GM21619 (cell line): ENCODE results near the gene IBTK.
"Not testable (repeated sequence)": the region's sequence is repeated elsewhere in the genome, so short reads cannot be mapped to it uniquely, and the experiment has no call there.

Source experiments
- ATAC-seq: cut with Tn5 transposase; IDR thresholded peaks from one replicate; pipeline ENCODE4 v1.9.1; 2021; ENCODE audit not compliant: unreplicated experiment

IBTK gene

DNA sequence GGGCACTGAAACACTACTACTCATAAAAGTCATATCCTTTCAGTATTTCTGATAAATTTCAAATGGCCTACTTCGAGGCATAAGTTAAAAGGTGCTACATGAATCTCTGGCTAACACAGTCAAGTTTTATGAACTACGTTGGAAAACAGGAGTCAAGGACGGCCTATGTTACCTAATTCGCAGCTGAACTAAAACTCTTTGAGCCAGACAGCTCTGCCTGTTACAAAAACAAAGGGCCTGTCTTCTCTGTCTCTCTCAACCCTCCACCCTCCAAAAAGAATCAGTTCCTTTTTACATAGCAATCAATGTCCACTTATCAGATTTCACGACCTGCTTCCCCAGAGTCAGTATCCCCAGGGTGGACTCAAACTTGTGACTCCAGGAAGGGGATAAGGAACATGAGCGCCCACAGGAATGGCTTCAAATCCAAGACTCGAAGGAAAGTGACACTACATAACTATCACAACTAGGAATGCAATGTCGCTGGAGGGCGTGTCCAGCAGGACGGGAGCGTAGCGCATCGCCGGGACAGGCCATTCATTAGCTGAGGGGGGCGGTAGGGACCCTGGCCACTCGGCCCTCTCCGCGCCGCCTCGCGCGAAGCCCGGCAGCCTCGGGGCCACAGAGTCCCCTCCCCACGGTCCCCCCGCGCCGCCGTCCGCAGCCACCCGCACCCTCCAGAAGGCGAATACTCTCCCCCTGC lies 591 bp downstream of the IBTK start:
- ATAC-seq: peak; percentile 32

DNA sequence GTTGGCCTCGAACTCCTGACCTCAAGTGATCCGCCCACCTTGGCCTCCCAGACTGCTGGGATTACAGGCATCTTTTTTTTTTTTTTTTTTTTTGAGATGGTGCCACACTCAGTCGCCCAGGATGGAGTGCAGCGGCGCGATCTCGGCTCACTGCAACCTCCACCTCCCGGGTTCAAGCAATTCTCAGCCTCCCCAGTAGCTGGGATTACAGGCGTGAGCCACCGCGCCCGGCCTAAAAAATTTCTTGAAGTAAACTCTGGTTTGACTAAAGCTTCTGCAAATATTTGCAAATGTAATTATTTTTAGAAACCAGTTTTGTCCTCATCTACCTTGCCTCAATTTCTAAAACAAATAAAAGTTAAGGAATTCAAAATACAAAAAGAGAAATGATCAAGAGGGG lies 1.2 kb downstream of the IBTK start:
- ATAC-seq: no peak

DNA sequence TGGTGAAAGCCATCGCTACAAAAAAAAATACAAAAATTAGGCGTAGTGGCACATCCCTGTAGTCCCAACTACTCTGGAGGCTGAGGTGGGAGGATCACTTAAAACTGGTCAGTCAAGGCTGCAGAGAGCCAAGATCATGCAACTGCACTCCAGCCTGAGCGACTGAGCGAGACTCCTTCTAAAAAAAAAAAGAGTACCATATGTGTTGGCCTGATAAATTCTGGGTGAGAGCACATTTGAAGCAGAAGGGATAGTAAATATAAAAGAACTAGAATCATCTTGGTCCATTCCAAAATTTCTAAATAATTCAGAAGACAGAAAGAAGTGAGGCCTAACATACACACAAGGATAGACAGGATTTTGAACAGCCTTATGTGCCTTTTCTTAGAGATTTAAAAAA lies 2.2 kb downstream of the IBTK start:
- ATAC-seq: no peak

DNA sequence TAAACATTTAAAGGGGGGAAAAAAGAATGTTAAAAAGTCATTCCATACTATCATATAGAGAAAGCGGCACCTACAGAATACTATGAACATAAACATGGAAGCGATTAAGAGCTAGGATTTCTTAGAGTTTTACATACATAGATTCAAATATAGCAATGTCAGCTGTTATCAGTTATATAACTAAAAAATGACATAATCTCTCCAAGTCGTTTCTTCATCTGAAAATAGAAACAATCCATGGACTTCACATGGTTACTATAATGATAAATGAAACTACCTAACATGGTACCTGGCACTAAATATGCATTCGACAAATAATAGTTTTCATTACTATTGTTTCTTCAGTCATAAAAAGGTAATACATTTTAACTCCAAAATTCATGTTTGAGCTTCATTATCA lies 3.7 kb downstream of the IBTK start:
- ATAC-seq: no peak

DNA sequence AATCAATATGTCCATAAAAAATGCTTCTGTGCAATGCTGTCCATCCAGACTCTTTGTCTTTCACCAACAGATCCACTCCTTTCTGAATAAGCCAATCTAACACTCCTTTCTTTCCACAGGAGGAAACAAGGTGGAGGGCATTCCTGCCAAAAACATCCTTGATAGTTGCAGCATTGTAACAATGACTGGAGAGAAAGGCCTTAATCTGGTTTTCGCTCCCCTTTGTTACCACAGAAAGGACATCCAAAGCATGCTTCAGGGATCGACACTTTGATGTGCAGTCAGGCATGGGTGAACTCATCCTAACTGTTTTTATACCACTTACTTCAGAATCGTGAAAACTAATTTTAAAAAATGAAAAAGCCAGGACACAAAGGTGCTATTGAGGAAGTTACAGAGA lies 7.4 kb downstream of the IBTK start:
- ATAC-seq: no peak

DNA sequence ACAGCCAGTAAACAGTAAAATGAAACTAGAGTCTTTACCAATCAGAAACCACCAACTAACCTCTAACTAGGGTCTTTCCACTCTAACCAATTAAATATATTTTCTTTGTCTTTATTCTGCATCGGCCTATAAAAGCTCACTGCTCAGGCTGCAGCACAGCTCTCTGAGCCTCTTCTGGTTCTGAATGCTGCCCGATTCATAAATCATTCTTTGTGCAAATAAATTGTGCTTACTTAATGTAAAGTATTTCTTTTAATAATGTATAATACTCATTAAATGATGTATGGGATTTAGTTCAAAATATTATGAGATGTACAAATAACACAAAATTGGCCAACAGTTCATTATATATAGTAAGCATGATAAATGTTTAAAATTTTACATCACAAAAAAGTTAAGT lies 7.9 kb downstream of the IBTK start:
- no peak for ATAC-seq

DNA sequence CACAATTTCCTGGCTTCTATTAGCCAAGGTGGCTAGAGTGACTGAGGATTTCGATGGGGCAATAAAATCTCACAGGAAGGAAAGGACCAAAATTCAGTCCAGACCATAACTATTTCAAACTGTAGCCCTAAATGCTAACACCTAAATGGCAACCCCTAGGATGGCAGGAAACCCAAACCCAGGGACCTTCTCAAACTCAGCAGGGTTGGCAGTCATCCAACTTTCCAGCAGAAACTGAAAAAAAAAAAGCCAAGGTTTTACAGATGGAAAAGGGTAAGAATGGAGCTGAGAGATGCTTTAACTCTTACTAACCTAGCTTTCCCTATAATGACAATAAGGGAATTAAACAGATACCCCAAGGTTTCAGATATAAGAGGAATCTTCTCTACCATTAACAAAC lies 10.5 kb downstream of the IBTK start:
- ATAC-seq: no peak

DNA sequence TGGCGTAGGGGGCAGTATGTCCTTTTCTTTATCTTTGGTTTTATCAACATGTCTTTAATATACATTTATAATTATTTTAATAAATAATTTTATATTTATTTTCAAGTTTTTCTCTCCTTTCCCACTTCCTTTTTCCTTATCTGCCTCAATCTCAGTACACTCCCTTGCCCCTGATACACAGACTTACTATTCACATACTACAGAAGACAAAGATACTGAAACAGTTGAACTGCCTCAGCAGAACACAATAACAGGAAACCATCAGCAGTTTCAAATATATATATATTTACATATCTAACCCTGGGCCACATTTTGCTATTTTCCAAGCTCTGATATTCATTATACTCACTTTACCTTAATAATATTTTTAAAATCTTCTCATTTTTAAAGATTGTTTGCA lies 19.8 kb downstream of the IBTK start:
- peak; percentile 91 for ATAC-seq

DNA sequence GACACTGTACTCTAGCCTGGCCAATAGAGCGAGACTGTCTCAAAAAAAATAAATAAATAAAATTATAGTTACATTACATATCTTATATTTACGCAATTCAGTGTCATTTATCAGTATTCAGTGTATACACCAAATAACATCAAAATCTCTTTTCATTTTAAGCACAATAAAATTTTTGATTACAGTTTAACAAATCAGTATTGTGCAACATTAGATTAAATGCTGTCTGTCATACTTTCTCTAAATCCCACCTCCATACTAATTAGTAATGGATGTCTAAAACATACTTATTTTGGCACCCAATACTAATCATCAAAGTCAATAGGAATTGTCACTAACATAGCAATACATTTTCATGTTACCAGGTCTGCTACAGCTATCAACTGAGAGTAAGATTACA lies 27.4 kb downstream of the IBTK start:
- ATAC-seq: no peak

DNA sequence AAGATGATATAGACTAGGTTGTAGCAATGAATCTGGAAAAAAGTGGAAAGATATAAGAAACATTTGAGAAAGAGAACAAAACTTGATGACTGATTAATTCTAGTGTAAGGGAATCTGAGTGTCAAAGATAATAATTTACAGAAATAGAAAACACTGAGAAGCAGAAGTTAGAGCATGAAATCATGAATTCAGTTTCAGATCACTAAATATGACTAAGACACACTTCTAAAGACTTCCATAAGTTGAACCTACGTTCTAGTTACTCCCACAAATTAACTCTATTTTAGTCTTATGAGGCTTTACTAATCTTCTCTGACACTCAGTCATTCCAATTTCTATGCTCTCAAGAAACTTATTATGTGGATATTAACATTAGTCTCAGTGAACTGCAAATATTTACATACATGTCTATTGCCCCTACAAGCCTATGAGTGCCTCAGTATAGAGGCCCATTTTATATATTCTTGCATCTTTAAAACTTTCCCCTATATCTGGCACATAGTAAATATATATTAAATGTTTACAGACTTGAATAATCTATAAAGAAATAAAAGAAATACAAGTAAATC lies 30.4 kb downstream of the IBTK start:
- peak; percentile 96 for ATAC-seq

DNA sequence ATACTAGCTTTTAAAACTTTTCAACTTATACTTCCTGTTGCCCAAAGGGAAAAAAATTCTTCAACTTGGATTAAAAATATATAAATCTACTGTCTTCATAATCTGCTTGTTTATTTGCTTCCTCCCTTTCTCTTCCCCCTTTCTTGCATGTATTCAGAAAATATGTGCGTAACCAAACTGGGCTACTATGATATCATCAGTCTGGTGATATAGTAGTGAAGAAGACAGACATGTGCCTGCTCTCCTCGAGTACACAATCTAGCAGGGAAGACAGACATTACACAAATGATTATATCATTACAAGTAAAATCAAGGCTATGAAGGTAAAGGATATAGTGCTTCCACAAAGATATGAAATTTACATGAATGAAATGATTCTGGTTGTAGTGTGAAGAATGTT lies 31.0 kb downstream of the IBTK start:
- no peak for ATAC-seq

DNA sequence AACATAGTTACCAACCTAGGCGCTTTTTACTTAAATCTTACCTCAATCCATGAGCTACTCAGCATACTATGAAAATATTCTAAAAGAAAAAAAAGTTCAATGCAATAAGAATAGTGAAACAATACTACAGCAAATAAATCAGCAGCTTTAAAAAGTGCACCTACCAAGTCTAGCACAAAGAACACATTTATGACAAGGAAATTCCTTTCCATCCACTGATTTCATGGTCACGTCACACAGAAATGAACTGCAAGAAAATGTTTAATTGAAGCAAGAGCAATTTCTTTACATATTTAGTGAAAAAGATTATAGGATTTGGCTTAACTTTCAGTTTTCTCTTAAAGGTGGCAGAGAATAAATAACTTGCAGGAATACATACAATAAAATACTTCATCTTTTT lies 36.2 kb downstream of the IBTK start:
- no peak for ATAC-seq

DNA sequence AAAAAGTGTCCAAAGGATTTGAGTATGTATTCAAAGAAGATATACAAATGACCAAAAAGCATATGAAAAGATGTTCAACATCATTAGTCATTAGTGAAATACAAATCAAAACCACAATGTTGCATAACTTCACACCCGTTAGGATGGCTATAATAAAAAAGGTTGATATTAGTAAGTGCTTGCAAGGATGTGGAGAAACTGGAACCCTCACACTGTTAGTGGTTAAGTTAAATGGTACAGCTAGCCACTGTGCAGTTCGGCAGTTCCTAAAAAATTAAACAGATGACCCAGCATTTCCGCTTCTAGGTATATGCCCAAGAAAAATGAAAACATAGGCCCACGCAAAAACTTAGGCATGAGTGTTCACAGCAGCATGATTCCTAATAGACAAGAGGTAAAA lies 38.6 kb downstream of the IBTK start:
- ATAC-seq: no peak

DNA sequence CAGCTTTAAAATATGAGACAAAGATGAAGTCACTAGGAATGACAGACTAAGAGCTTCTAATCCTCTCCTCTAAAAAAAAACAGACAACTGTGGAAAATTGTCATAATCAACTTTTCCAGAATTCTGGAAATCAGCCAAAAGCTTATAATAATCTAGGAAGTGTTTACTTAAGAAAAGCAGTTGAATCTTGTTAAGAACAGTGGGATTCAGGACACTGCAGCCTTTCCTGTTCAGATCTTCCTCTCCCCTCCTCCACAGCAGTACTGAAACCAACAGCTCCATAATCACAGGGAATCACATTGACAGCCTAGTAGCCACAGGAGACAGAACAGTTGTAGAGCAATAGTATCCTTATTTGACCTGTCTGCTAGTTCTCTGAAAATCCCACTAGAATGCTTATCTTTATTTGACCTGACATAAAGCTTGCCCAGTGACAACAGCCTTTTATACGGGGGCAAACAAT lies 41.6 kb downstream of the IBTK start:
- ATAC-seq: no peak

DNA sequence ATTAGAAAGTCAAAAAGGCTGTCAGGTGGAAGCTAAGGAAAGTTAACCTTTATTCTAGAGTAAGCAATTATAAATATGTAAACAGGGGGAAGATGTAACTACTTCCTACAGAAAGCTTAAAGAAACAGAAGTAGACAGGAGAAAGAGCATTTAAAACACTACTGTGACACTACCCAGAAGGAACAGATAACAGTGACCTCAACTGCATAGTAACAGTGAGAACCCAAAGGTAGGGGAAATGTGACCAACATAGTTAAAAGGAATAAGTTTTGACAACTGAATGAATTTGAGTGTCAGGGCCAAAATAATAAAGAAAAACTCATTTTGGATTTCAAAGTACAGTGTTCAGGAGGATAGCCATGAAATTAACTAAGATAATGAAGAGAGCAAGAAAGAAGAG lies 43.5 kb downstream of the IBTK start:
- no peak for ATAC-seq

DNA sequence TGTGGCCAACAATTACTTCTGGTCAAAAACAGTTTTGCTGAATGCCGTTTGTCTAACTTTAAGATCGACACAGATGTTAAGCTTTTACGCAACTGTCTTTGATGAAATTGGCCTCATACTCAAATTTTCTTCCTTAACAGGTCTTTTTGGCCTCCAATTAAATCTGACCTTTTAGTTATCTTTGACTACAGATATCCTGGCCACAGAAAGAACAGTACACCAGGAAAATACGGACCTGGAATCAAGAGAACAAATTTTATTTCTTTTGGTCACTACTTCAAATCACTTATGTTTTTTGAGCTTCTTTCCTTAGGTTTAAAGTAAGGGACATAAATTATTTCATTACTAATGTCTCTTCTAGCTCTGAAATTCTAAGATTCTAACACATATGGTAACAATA lies 49.8 kb downstream of the IBTK start:
- no peak for ATAC-seq

DNA sequence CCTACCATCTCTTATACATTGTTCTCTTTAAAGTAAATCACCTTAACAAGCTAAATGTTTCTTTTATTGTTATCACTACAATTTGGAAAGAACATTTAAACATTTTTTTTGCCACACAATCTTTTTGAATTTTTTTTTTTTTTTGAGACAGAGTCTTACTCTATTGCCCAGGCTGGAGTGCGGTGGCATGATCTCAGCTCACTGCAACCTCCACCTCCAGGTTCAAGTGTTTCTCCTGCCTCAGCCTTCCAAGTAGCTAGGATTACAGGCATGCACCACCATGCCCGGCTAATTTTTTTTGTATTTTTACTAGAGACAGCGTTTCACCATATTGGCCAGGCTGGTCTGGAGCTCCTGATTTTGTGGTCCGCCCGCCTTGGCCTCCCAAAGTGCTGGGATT lies 50.3 kb downstream of the IBTK start:
- not testable (repeated sequence) for ATAC-seq

DNA sequence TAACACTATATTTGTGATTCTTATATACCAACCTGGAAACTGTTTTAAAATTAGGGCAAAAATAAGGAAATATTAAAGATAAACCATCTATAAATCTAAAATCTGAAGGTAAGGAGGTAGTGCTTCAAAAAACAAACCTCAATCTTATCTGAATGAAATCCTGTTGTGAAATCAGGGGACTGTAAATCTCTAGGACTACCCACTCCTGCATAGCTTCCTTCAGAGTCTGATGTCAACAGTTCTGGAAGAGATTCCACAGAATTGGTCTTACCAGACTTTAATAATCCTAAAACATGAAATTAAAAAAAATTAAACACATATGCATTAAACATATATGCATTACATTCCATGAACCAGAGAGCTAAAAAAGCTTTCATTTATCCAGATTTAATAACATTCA lies 51.4 kb downstream of the IBTK start:
- no peak for ATAC-seq

DNA sequence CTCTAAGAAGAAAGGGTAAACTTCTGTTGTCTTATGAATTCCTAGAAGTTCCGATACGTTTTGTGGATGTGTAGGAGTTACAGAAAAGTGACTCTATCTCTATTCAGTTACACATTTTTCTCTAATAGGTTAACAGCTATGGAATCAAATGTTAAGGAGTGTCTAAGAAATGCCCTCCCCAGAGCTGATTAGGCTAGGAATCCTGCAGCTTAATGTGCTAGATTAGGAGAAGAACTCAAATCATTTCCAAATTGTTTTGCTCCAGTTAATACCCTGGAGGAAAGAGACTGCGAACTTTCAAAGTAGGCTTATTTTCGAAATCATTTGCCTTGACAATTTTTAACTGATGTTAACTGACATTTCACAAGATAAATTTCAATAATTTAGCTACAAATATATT lies 51.9 kb downstream of the IBTK start:
- no peak for ATAC-seq

DNA sequence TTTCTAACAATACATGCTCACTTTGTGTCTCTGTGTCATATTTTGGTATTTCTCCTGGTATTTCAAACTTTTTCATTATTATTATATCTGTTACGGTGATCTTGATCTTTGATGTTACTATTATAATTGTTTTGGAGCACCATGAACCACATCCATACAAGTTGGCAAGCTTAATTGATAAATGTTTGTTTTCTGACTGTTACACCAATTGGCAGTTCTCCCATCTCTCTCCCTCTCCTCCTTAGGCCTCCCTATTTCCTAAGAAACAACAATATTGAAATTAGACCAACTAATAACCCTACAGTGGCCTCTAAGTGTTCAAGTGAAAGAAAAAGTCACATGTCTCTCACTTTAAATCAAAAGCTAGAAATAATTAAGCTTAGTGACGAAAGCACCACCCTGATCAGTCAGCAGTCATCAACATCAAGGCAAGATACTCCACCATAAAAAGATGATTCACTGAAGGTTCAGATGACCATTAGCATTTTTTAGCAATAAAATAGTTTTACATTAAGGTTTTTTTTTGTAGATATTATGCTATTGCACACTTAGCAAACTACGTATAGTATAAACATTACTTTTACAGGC lies 61.5 kb downstream of the IBTK start:
- ATAC-seq: no peak

DNA sequence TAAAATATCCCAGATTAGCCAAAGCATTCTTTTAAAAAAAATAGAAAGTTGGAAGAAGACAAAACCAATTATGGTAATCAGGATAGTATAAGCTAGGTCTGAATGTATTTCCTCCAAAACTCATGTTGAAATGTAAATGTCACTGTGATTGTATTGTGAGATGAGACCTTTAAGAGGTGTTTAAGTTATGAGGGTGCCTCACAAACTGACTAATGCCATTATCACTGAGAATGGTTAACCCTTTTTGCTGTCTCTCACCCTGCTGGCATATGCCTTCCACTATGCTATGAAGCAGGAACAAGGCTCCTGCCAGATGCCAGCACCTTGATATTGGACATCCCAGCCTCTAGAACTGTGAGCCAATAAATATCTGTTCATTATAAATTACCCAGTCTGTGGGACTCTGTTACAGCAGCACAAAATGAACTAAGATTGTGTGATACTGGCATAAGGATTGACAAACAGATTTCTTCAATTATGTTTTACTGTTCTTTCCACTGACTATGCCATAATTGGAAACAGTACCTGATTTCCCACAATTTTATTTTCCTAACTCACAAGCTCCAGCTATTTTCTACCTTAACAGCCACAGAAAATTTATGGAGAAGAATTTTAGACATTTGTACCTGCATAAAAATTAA lies 63.8 kb downstream of the IBTK start:
- no peak for ATAC-seq

DNA sequence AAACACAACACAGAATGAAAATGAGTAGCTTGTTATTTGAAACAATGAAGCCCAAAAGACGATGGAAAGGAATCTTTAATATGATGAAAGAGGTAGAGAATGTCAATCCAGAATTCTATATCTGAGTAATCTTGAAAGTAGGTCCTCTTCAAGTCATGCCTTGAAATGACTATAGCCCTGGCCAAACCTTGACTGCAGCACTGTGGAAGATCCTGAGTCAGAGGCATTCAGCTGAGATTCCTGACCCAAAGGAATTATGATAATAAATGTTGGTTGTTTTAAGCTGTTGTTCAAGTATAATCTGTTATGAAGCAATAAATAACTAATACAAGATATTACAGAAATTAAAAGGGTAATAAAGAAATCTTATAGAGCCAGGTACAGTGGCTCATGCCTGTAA lies 64.8 kb downstream of the IBTK start:
- no peak for ATAC-seq
